Endothelial cell (in vitro differentiated cells): ENCODE data around the gene RAP2B. TPM values are rescaled to one million over a fixed set of nuclear protein-coding genes. Genes with fewer than 3 reads are reported as not detected.
"Not testable (repeated sequence)": the region's sequence is repeated elsewhere in the genome, so short reads cannot be mapped to it uniquely, and the experiment has no call there.

Experiments used
- DNase-seq: peaks from one replicate; pipeline ENCODE4 v3.0.0; 2021; ENCODE audit warnings: low spot score
- H3K27ac Mint-ChIP-seq: one replicate; pipeline ENCODE4 v1.8.0; 2021; ENCODE audit warnings: mixed read lengths, inconsistent platforms; ENCODE audit not compliant: unreplicated experiment
- H3K27me3 Mint-ChIP-seq: one replicate; pipeline ENCODE4 v1.8.0; 2021; ENCODE audit warnings: mild to moderate bottlenecking, moderate library complexity, mixed read lengths, inconsistent platforms; ENCODE audit not compliant: unreplicated experiment
- H3K36me3 Mint-ChIP-seq: one replicate; pipeline ENCODE4 v1.8.0; 2021; ENCODE audit warnings: mild to moderate bottlenecking, low read depth, mixed read lengths, inconsistent platforms; ENCODE audit not compliant: unreplicated experiment
- H3K4me1 Mint-ChIP-seq: one replicate; pipeline ENCODE4 v1.8.0; 2021; ENCODE audit warnings: mild to moderate bottlenecking, mixed read lengths, inconsistent platforms; ENCODE audit not compliant: unreplicated experiment
- H3K4me3 Mint-ChIP-seq: one replicate; pipeline ENCODE4 v1.8.0; 2021; ENCODE audit warnings: mild to moderate bottlenecking, mixed read lengths, inconsistent platforms; ENCODE audit not compliant: unreplicated experiment
- H3K9me3 Mint-ChIP-seq: one replicate; pipeline ENCODE4 v1.8.0; 2021; ENCODE audit warnings: mixed read lengths, inconsistent platforms; ENCODE audit not compliant: unreplicated experiment
- CTCF ChIP-seq: fragments of 200-600 bp; sonication (generic); IDR thresholded peaks from one replicate; pipeline ENCODE4 v1.5.0; 2021; ENCODE audit warnings: antibody characterized with exemption; ENCODE audit not compliant: unreplicated experiment
- long read RNA-seq: library from polyadenylated mRNA; unstranded; transcript quantifications from one replicate; pipeline ENCODE4 v2.0.0, GENCODE V29; 2020; ENCODE audit not compliant: unreplicated experiment
- total RNA-seq: library from RNA; stranded (reverse); fragmentation: NEBNext Ultra II Directional; extraction: Animal tissue kit (Norgen Biotek cat#: 25700); gene quantifications from one replicate; pipeline ENCODE4 v1.2.1, GENCODE V29; 2021; ENCODE audit not compliant: unreplicated experiment

The RAP2B gene
- 33.7 TPM for total RNA-seq
- long read RNA-seq, full-length matches to known transcripts = 51 of 52 reads
- long read RNA-seq, partial matches to known transcripts = 0 of 52 reads
- long read RNA-seq, other reads (novel, unspliced or antisense) = 1 of 52 reads

GRCh38 chr3:153161714-153162512 lies at the start of gene RAP2B:
RAP2B (plus strand) TSS chr3:153162226; CDS start chr3:153162694, 468 bp downstream.
- DNase-seq = peak; percentile 98
- H3K27ac Mint-ChIP-seq = peak within 1 kb of the TSS; percentile 93
- no peaks in the 10 kb centered on the region for H3K9me3 Mint-ChIP-seq
- H3K27me3 Mint-ChIP-seq = peaks cover 20% of the 10 kb centered on the region
- peaks cover 3% of the 10 kb centered on the region for H3K36me3 Mint-ChIP-seq
- H3K4me1 Mint-ChIP-seq = peaks cover 32% of the 10 kb centered on the region
- TF ChIP-seq CTCF = no peak
- H3K4me3 Mint-ChIP-seq = peak within 1 kb of the TSS; percentile 100

DNA sequence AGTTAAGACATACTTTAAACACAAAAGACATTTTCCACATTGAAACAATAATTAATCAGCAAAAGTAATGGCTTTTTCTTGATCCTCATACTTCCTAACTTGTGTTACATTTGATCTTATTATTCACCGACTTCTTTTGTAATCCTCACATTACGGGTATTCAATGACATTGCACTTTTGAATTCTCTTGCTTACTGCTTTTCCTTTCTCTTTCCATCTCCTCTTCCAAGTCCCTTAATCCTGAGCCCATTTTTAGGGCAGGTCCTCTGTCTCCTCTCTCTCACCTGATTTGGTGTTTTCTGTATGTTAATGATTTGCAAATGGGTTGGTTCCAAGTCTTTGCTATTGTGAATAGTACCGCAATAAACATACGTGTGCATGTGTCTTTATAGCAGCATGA lies 48.5 kb upstream of the RAP2B start:
- Mint-ChIP-seq H3K27ac (no peak overlapping the region), H3K4me3 (no peak overlapping the region), H3K27me3 (peaks cover 5% of the 10 kb centered on the region), H3K36me3 (no peaks in the 10 kb centered on the region), H3K4me1 (peaks cover 5% of the 10 kb centered on the region), H3K9me3 (no peaks in the 10 kb centered on the region)
- no peak for DNase-seq
- TF ChIP-seq CTCF = no peak

DNA sequence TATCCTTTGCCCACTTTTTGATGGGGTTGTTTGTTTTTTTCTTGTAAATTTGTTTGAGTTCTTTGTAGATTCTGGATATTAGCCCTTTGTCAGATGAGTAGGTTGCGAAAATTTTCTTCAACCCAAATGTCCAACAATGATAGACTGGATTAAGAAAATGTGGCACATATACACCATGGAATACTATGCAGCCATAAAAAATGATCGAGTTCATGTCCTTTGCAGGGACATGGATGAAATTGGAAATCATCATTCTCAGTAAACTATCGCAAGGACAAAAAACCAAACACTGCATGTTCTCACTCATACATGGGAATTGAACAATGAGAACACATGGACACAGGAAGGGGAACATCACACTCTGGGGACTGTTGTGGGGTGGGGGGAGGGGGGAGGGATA lies 47.8 kb upstream of the RAP2B start:
- H3K27me3 Mint-ChIP-seq, H3K36me3 Mint-ChIP-seq, H3K9me3 Mint-ChIP-seq, H3K4me3 Mint-ChIP-seq, DNase-seq, H3K27ac Mint-ChIP-seq, H3K4me1 Mint-ChIP-seq: not testable (repeated sequence)

DNA sequence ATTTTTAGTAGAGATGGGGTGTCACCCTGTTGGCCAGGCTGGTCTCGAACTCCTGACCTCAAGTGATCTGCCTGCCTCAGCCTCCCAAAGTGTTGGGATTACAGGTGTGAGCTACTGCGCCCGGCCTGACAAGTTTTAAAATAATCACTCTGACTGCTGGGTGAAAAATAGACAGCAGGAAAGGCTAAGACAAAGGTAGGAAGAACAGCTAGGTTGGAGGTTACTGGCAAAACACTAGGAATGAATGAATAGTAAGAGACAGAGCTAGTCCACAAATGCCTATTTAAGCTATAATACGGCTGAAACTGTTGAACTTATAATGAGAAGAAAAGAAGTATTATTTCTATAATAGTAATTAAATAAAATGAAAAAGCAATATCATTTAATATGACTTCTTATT lies 46.7 kb upstream of the RAP2B start:
- H3K36me3 Mint-ChIP-seq = no peaks in the 10 kb centered on the region
- no peak overlapping the region for H3K4me3 Mint-ChIP-seq
- DNase-seq = no peak
- H3K27me3 Mint-ChIP-seq = peaks cover 3% of the 10 kb centered on the region
- no peaks in the 10 kb centered on the region for H3K9me3 Mint-ChIP-seq
- H3K27ac Mint-ChIP-seq = no peak overlapping the region
- TF ChIP-seq CTCF = no peak
- H3K4me1 Mint-ChIP-seq = peaks cover 5% of the 10 kb centered on the region

GRCh38 chr3:153127788-153128187 lies 34.2 kb upstream of the RAP2B start:
- no peaks in the 10 kb centered on the region for H3K36me3 Mint-ChIP-seq

More at GRCh38 chr3:153127788-153128187, 34.2 kb upstream of the RAP2B start:
- H3K27me3 Mint-ChIP-seq = no peaks in the 10 kb centered on the region
- TF ChIP-seq CTCF = no peak
- no peaks in the 10 kb centered on the region for H3K9me3 Mint-ChIP-seq
- no peak for DNase-seq
- peaks cover 5% of the 10 kb centered on the region for H3K4me1 Mint-ChIP-seq
- no peak overlapping the region for H3K4me3 Mint-ChIP-seq
- no peak overlapping the region for H3K27ac Mint-ChIP-seq
